ENCODE data around the gene SEMA4C.

Gene SEMA4C

DNA sequence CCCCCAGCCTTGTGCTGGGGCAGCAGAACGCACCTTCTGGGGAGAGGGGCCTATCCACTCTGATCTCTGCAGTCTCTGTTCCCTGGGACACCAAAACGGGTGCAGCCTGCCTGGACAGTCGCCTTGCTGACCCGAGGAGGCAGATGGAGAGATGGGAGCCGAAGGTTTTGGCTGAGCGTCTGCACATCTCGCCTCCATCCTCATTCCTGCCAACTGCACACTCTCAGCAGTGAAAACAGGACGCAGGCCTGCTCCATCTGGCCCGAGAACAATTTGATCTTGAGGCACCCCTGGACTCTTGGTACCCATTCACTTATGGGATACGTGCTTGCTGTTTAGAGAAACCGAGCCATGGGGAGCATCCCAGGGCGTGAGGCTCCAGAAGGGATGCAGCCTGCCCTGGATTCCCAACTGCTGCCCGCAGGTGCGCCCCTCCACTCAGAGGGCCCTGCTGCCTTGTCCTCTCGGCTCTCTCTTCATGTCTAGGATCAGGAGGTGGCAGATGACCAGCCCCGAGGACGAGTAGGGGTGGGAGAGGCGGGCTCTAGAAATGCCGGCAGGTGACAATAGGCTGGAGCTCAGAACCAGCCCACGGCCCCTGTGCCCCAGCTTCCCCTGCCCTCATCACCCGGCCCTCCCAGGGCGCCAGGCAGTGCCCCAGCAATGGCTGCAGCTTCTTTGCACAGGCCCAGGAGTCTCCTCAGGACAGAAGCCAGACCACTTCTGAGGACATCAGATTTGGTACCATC lies 9.1 kb upstream of the SEMA4C start:
- Histone ChIP-seq H3K27me3 (no peaks in the 10 kb centered on the region), H3K36me3 (no peaks in the 10 kb centered on the region), H3K4me1 (peaks cover 16% of the 10 kb centered on the region), H3K4me3 (ENCODE audit: low read depth, low read length) (no peak overlapping the region), H3K9me3 (no peaks in the 10 kb centered on the region)
- no peak for DNase-seq
- TF ChIP-seq, protein P1, sequence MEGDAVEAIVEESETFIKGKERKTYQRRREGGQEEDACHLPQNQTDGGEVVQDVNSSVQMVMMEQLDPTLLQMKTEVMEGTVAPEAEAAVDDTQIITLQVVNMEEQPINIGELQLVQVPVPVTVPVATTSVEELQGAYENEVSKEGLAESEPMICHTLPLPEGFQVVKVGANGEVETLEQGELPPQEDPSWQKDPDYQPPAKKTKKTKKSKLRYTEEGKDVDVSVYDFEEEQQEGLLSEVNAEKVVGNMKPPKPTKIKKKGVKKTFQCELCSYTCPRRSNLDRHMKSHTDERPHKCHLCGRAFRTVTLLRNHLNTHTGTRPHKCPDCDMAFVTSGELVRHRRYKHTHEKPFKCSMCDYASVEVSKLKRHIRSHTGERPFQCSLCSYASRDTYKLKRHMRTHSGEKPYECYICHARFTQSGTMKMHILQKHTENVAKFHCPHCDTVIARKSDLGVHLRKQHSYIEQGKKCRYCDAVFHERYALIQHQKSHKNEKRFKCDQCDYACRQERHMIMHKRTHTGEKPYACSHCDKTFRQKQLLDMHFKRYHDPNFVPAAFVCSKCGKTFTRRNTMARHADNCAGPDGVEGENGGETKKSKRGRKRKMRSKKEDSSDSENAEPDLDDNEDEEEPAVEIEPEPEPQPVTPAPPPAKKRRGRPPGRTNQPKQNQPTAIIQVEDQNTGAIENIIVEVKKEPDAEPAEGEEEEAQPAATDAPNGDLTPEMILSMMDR (IDR thresholded peaks at IDR 0.05; ENCODE audit: low read depth, low read length), result no peak

DNA sequence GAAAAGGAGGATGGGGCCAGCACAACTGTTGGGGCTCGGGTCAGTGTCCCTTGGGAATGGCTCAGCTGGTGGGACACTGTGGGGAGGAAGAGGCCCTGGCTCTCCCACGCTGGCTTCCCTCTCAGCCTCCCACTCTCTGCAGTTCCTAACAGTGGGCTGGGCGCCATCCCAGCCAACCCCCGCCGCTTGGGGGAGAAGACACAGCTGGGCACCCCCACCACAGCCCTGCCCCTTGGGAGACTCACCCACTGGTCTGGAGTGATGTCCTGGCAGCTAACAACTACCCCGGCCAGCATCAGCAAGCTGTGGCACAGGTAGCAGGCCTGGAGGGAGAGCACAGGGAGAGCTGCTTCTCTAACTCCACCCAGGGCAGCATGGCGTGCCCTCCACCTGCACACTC lies 8.3 kb upstream of the SEMA4C start:
- H3K4me1 ChIP-seq, result peaks cover 16% of the 10 kb centered on the region
- TF ChIP-seq, protein P1 (IDR thresholded peaks at IDR 0.05; ENCODE audit: low read depth, low read length), result no peak
- H3K36me3 ChIP-seq, result no peaks in the 10 kb centered on the region
- no peaks in the 10 kb centered on the region for H3K9me3 ChIP-seq
- H3K4me3 ChIP-seq (ENCODE audit: low read depth, low read length), result no peak overlapping the region
- DNase-seq, result no peak
- H3K27me3 ChIP-seq, result no peaks in the 10 kb centered on the region

DNA sequence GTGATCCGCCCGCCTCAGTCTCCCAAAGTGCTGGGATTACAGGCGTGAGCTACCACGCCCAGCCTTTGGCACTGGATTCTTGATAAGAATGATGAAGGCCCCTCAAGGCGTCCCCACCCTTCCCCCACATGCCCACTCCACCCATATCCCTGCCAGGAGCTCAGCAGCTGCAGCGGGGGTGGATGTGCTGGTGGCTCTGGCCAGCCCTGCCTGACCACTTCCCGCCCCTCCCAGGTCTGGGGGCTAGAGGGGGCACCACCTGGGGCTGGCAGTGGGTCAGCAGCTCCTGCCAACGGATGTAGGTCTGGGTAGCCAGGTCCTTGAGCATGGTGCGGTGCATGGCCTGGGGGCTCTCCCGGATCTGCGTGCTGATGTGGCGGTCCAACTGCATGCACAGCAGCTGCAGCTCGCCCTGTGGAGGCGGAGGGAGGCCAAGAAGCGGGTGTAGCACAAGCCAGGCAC lies 7.8 kb upstream of the SEMA4C start:
- peak; percentile 22 for DNase-seq
- TF ChIP-seq, protein P1 (IDR thresholded peaks at IDR 0.05; ENCODE audit: low read depth, low read length), result no peak
- H3K4me1 ChIP-seq, result peaks cover 16% of the 10 kb centered on the region

DNA sequence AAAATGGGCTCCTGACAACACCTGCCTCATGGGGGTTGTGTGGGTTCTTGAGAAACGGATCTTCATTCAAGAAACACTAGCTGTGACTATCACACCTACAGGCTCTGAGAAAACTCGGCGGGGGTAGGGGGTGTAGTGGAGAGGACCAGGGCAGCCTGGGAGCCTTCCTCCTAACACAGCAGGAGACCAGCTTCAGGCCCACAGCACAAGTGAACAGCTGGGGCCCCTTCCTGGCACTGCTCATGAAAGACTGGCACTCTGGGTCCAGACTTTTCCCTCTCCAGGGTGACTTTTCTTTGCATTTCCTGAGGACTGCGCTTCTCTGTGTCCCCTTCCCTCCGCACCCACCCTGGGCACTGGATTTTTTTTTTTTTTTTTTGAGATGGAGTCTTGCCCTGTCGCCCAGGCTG lies 7.2 kb upstream of the SEMA4C start:
- no peaks in the 10 kb centered on the region for H3K9me3 ChIP-seq
- peaks cover 16% of the 10 kb centered on the region for H3K4me1 ChIP-seq
- H3K27me3 ChIP-seq, result no peaks in the 10 kb centered on the region
- no peaks in the 10 kb centered on the region for H3K36me3 ChIP-seq
- DNase-seq, result no peak
- TF ChIP-seq, protein P1 (IDR thresholded peaks at IDR 0.05; ENCODE audit: low read depth, low read length), result no peak
- H3K4me3 ChIP-seq (ENCODE audit: low read depth, low read length), result no peak overlapping the region

More for the DNA sequence above, 7.8 kb upstream of the SEMA4C start:
- H3K4me3 ChIP-seq (ENCODE audit: low read depth, low read length), result no peak overlapping the region
- no peaks in the 10 kb centered on the region for H3K27me3 ChIP-seq
- H3K36me3 ChIP-seq, result no peaks in the 10 kb centered on the region
- H3K9me3 ChIP-seq, result no peaks in the 10 kb centered on the region

DNA sequence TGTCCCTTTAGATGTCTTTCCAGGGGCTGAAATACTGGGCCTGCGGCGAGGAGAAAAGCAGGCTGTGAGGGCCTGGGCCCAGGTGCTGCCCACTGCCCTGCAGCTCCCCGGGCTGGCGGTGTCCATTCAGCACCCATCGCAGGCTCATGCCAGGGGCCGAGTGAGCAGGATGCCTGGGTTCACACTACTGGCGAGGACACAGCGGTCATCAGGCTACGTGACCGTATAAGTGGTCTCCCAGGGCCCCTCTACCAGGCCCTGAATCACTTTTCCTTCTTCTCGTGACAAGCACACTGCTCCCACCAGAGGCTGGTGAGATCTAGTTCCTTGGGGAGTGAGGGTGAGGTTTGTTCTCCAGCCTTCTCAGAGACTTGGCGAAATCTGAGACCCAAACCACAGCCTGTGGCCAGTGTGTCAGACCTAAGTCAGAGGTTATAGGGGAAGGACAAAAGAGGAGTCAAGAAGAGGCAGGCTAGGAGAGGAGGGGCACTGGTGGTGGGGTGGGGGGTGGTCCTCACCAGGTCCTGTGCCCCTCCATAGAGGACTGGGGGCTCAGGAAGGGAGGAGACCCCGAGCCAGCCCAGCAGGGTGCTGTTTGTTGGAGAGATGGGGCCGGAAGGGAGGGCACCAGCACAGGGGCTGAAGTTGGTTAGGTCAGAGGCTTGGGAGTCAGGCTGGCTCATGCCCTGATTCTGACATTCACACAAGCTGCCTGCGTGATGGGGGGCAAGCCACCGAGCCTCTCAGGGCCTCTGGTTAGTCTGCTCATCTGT lies 6.6 kb upstream of the SEMA4C start:
- no peaks in the 10 kb centered on the region for H3K9me3 ChIP-seq
- peaks cover 16% of the 10 kb centered on the region for H3K4me1 ChIP-seq
- H3K4me3 ChIP-seq (ENCODE audit: low read depth, low read length), result no peak overlapping the region
- H3K36me3 ChIP-seq, result no peaks in the 10 kb centered on the region
- H3K27me3 ChIP-seq, result no peaks in the 10 kb centered on the region
- TF ChIP-seq, protein P1 (IDR thresholded peaks at IDR 0.05; ENCODE audit: low read depth, low read length), result no peak
- no peak for DNase-seq

Measured in BE2C (cell line).